Adrenal gland (tissue), 5 donors: ENCODE data around the gene CAMK1D.

ENCODE experiments used
- POLR2A ChIP-seq, 2 donors: fragments of 450-650 bp; IDR thresholded peaks; one replicate each; pipeline ENCODE4 v1.6.1; 2017; ENCODE audit warnings: antibody characterized with exemption in 2 of 2, mild to moderate bottlenecking in 2 of 2, moderate library complexity in 1 of 2
- TF ChIP-seq, protein P1 (sequence below), 6 experiments: fragments of 450-650 bp in 4 of 6; fragments of 200-600 bp in 2 of 6; sonication (generic) in 1 of 6; IDR thresholded peaks; 1 replicate in 5 of 6; 2 replicates in 1 of 6; pipeline versions ENCODE4 v1.5.1 to v1.8.0; 2016 to 2021; ENCODE audit warnings: antibody characterized with exemption in 6 of 6, mild to moderate bottlenecking in 2 of 6, moderate library complexity in 1 of 6
- donor health status: DM: no; HTN: no; CAD: no.

- TF ChIP-seq, protein P1, sequence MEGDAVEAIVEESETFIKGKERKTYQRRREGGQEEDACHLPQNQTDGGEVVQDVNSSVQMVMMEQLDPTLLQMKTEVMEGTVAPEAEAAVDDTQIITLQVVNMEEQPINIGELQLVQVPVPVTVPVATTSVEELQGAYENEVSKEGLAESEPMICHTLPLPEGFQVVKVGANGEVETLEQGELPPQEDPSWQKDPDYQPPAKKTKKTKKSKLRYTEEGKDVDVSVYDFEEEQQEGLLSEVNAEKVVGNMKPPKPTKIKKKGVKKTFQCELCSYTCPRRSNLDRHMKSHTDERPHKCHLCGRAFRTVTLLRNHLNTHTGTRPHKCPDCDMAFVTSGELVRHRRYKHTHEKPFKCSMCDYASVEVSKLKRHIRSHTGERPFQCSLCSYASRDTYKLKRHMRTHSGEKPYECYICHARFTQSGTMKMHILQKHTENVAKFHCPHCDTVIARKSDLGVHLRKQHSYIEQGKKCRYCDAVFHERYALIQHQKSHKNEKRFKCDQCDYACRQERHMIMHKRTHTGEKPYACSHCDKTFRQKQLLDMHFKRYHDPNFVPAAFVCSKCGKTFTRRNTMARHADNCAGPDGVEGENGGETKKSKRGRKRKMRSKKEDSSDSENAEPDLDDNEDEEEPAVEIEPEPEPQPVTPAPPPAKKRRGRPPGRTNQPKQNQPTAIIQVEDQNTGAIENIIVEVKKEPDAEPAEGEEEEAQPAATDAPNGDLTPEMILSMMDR (IDR thresholded peaks at IDR 0.05), result no peak
- TF ChIP-seq POLR2A (IDR thresholded peaks at IDR 0.05), result no peak
These were observed 436.1 kb downstream of the CAMK1D start for GRCh38 chr10:12785415-12785831.
